GM18526 (cell line): Measurements from ENCODE around the gene ARL6IP1.

Source experiments
- POLR2A ChIP-seq: IDR thresholded peaks from 3 replicates; pipeline ENCODE4 v1.6.1; 2011; ENCODE audit not compliant: insufficient read length; ENCODE audit errors: extremely low read depth

The ARL6IP1 gene

GRCh38 chr16:18805257-18805773 lies 4.0 kb upstream of the ARL6IP1 start:
- no peak for TF ChIP-seq POLR2A

- TF ChIP-seq POLR2A = no peak
Observed at GRCh38 chr16:18804540-18804939, 3.2 kb upstream of the ARL6IP1 start.

- no peak for TF ChIP-seq POLR2A
Observed at GRCh38 chr16:18803569-18804462, 2.5 kb upstream of the ARL6IP1 start.

- TF ChIP-seq POLR2A = no peak
Observed at GRCh38 chr16:18802767-18803343, 1.5 kb upstream of the ARL6IP1 start.

- no peak for TF ChIP-seq POLR2A
Observed at GRCh38 chr16:18800775-18801144, 589 bp downstream of the ARL6IP1 start.

- no peak for TF ChIP-seq POLR2A
Observed at GRCh38 chr16:18800293-18800692, 1.1 kb downstream of the ARL6IP1 start.

GRCh38 chr16:18799500-18799899 lies 1.8 kb downstream of the ARL6IP1 start:
- TF ChIP-seq POLR2A = no peak

GRCh38 chr16:18797746-18798145 lies 3.6 kb downstream of the ARL6IP1 start:
- TF ChIP-seq POLR2A = no peak

- no peak for TF ChIP-seq POLR2A
Observed at GRCh38 chr16:18796377-18796776, 5.0 kb downstream of the ARL6IP1 start.

GRCh38 chr16:18792836-18793433 lies 8.4 kb downstream of the ARL6IP1 start:
- TF ChIP-seq POLR2A = no peak

- TF ChIP-seq POLR2A = peak; percentile 94
Observed at GRCh38 chr16:18789850-18790706, 11.3 kb downstream of the ARL6IP1 start, which contains the start of gene RPS15A. Gene RPS15A (minus strand): TSS chr16:18790334. CDS start chr16:18789113, 1,221 bp downstream.

- no peak for TF ChIP-seq POLR2A
Observed at GRCh38 chr16:18789515-18789849, 11.9 kb downstream of the ARL6IP1 start.

GRCh38 chr16:18788828-18789514 lies 12.4 kb downstream of the ARL6IP1 start:
- TF ChIP-seq POLR2A = no peak

- no peak for TF ChIP-seq POLR2A
Observed at GRCh38 chr16:18784917-18785623, 16.3 kb downstream of the ARL6IP1 start.
